ENCODE results near the gene KIAA1755. TPM values are rescaled to one million over a fixed set of nuclear protein-coding genes. Genes with fewer than 3 reads are reported as not detected.

Gene KIAA1755
- total and polyA plus RNA-seq, 11 donors = 2.1 to 6.7 (median 3.5) TPM

- Histone ChIP-seq H3K27ac (peak overlapping the region in 6 of 12 donors; percentile 38 to 72 (median 59)), H3K4me1 (peaks cover 0 to 40% (median 8%) of the 10 kb centered on the region in 12 donors), H3K9me3 (peaks cover 0 to 9% (median 0%) of the 10 kb centered on the region in 12 donors), H3K4me3 (no peak overlapping the region), H3K27me3 (no peaks in the 10 kb centered on the region), H3K36me3 (no peaks in the 10 kb centered on the region)
- ATAC-seq = no peak
- no peak for DNase-seq
- intact Hi-C loops (cut with DNase I) = no loop called here
- TF ChIP-seq, protein P1, sequence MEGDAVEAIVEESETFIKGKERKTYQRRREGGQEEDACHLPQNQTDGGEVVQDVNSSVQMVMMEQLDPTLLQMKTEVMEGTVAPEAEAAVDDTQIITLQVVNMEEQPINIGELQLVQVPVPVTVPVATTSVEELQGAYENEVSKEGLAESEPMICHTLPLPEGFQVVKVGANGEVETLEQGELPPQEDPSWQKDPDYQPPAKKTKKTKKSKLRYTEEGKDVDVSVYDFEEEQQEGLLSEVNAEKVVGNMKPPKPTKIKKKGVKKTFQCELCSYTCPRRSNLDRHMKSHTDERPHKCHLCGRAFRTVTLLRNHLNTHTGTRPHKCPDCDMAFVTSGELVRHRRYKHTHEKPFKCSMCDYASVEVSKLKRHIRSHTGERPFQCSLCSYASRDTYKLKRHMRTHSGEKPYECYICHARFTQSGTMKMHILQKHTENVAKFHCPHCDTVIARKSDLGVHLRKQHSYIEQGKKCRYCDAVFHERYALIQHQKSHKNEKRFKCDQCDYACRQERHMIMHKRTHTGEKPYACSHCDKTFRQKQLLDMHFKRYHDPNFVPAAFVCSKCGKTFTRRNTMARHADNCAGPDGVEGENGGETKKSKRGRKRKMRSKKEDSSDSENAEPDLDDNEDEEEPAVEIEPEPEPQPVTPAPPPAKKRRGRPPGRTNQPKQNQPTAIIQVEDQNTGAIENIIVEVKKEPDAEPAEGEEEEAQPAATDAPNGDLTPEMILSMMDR (IDR thresholded peaks at IDR 0.05) = no peak
- no peak for TF ChIP-seq POLR2A (IDR thresholded peaks at IDR 0.05)
- WGBS, 4 donors = 73 to 99% (median 94%) methylated on average over 3 of the region's 3 CpGs
These were observed 50.7 kb downstream of the KIAA1755 start for GRCh38 chr20:38209736-38210405.

DNA sequence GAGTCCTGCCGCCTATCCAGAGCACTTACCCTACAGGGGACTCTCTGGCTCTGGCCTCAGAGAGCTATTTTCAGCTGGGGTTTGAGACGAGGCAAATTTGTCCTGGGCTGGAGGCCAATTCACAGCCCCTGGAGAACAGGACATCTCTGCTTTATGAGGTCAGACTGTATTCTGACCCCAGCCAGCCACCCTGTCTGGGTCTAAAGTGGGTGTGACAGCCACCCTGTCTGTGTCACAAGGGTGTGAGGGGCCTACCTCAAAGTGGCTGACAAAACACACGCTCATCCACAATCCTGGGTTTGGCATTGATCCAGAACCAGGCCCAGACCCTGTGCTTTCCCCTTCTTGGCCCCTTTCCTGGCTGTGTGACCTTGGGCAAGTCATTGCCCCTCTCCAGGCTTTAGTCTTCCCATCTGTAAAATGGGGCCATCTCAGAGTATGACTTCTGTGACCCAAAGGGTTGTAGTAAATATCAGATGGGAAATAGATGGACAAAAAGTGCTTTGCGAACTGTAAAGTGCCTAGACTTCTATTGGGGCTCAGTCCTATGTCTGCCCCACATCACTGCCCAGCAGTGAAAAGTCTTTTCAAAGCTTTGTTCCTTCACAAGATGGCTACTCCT lies 51.4 kb downstream of the KIAA1755 start:
- no peaks in the 10 kb centered on the region for H3K36me3 ChIP-seq
- peak overlapping the region in 9 of 12 donors; percentile 12 to 72 (median 44) for H3K27ac ChIP-seq
- H3K4me1 ChIP-seq = peaks cover 0 to 40% (median 8%) of the 10 kb centered on the region in 12 donors
- TF ChIP-seq POLR2A (IDR thresholded peaks at IDR 0.05) = peak in 1 of 2 donors; percentile 26
- TF ChIP-seq, protein P1 (IDR thresholded peaks at IDR 0.05) = no peak
- peak; percentile 63 to 91 (median 79) for DNase-seq
- WGBS, 4 donors = 40 to 49% (median 46%) methylated on average over 4 of the region's 4 CpGs
- peaks cover 0 to 9% (median 0%) of the 10 kb centered on the region in 12 donors for H3K9me3 ChIP-seq
- ATAC-seq = peak; percentile 87 to 89 (median 89)
- H3K4me3 ChIP-seq = no peak overlapping the region
- H3K27me3 ChIP-seq = no peaks in the 10 kb centered on the region
- intact Hi-C loops (cut with DNase I) = no loop called here

GRCh38 chr20:38208523-38208922 lies 52.0 kb downstream of the KIAA1755 start:
- H3K27ac ChIP-seq = peak overlapping the region in 8 of 12 donors; percentile 32 to 72 (median 55)
- ATAC-seq = peak in 2 of 4 donors; percentile 1 to 3

GRCh38 chr20:38208088-38208487 lies 52.4 kb downstream of the KIAA1755 start:
- no peak for DNase-seq
- TF ChIP-seq POLR2A (IDR thresholded peaks at IDR 0.05) = no peak
- TF ChIP-seq, protein P1 (IDR thresholded peaks at IDR 0.05) = no peak

More at GRCh38 chr20:38208523-38208922, 52.0 kb downstream of the KIAA1755 start:
- WGBS, 4 donors = 89 to 92% (median 91%) methylated on average over 3 of the region's 3 CpGs
- no peak overlapping the region for H3K4me3 ChIP-seq
- H3K9me3 ChIP-seq = peaks cover 0 to 9% (median 0%) of the 10 kb centered on the region in 12 donors
- DNase-seq = no peak
- intact Hi-C loops (cut with DNase I) = no loop called here
- H3K27me3 ChIP-seq = no peaks in the 10 kb centered on the region
- H3K4me1 ChIP-seq = peaks cover 0 to 40% (median 8%) of the 10 kb centered on the region in 12 donors
- no peaks in the 10 kb centered on the region for H3K36me3 ChIP-seq
- TF ChIP-seq, protein P1 (IDR thresholded peaks at IDR 0.05) = no peak
- TF ChIP-seq POLR2A (IDR thresholded peaks at IDR 0.05) = no peak

More at GRCh38 chr20:38208088-38208487, 52.4 kb downstream of the KIAA1755 start:
- peaks cover 0 to 9% (median 0%) of the 10 kb centered on the region in 12 donors for H3K9me3 ChIP-seq
- no peaks in the 10 kb centered on the region for H3K27me3 ChIP-seq
- no peaks in the 10 kb centered on the region for H3K36me3 ChIP-seq
- peaks cover 0 to 37% (median 8%) of the 10 kb centered on the region in 12 donors for H3K4me1 ChIP-seq
- H3K27ac ChIP-seq = peak overlapping the region in 6 of 12 donors; percentile 38 to 72 (median 66)
- WGBS, 4 donors = 74 to 93% (median 78%) methylated on average over 1 of the region's 1 CpG
- H3K4me3 ChIP-seq = no peak overlapping the region
- ATAC-seq = no peak
- intact Hi-C loops (cut with DNase I) = no loop called here

Data from heart left ventricle (tissue), 16 donors.